ENCODE measurements around the gene CACNA2D4. TPM values are rescaled to one million over a fixed set of nuclear protein-coding genes. Genes with fewer than 3 reads are reported as not detected.

CACNA2D4 gene
- total RNA-seq, 1 donor, result 0.72 TPM

DNA sequence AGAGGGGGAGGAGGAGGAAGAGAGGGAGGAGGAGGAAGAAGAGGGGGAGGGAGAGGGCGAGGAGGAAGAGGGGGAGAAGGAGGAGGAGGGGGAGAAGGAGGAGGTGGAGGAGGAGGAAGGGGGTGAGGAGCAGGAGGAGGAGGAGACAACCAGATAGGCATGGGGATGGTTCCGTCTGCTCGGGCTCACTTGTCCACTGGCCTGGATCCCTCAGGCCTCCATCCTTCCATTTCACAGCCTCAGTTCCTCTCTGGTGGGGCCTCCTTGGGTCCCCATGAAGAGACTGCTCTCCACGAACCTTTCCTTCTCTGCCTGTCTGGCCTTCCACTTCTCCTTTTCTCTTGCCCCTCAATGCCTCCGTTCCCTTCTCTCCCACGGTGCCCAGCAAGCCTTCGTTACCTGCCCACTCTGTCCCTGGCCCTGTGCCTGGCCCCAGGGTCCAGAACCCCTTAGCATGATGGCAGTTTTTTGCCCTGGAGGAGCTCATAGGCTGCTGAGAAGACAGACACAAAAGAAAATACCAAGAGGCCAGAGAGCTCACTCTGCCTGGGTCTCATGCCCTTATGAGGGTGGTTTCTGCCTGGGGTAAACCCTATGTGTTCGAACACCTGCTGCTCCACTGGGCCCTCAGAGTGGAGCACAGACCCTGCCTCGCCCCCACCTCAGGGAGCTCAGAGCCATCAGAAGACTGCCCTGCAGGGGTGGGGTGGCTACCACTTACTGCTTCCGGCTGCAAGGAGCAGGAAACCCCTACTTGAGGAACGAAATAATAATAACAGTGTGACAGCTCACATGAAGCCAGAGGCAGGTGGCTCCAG, 11.7 kb upstream of the CACNA2D4 start:
- no peaks in the 10 kb centered on the region for H3K79me2 ChIP-seq (ENCODE audit: insufficient read depth, low read length)
- no peaks in the 10 kb centered on the region for H3K36me3 ChIP-seq (ENCODE audit: insufficient read depth, low read length)
- H3K27ac ChIP-seq (ENCODE audit: low read depth, low read length), result no peak overlapping the region
- H2AFZ ChIP-seq (ENCODE audit: low read length), result no peak overlapping the region
- peak; percentile 73 for DNase-seq (ENCODE audit: insufficient read length, low spot score, missing footprints)
- H3K27me3 ChIP-seq (ENCODE audit: insufficient read depth, low read length), result peaks cover 48% of the 10 kb centered on the region
- H3K4me2 ChIP-seq (ENCODE audit: insufficient read depth, low read length), result no peak overlapping the region
- H3K4me1 ChIP-seq (ENCODE audit: insufficient read depth, low read length), result peaks cover 12% of the 10 kb centered on the region
- H3K9me3 ChIP-seq (ENCODE audit: low read depth, low read length), result no peaks in the 10 kb centered on the region
- TF ChIP-seq, protein P1, sequence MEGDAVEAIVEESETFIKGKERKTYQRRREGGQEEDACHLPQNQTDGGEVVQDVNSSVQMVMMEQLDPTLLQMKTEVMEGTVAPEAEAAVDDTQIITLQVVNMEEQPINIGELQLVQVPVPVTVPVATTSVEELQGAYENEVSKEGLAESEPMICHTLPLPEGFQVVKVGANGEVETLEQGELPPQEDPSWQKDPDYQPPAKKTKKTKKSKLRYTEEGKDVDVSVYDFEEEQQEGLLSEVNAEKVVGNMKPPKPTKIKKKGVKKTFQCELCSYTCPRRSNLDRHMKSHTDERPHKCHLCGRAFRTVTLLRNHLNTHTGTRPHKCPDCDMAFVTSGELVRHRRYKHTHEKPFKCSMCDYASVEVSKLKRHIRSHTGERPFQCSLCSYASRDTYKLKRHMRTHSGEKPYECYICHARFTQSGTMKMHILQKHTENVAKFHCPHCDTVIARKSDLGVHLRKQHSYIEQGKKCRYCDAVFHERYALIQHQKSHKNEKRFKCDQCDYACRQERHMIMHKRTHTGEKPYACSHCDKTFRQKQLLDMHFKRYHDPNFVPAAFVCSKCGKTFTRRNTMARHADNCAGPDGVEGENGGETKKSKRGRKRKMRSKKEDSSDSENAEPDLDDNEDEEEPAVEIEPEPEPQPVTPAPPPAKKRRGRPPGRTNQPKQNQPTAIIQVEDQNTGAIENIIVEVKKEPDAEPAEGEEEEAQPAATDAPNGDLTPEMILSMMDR (IDR thresholded peaks at IDR 0.05; ENCODE audit: extremely low read depth, low read depth, low read length), result no peak
- H4K20me1 ChIP-seq (ENCODE audit: insufficient read depth, low read length), result no peaks in the 10 kb centered on the region
- H3K4me3 ChIP-seq (ENCODE audit: insufficient read depth, low read length), result no peak overlapping the region

DNA sequence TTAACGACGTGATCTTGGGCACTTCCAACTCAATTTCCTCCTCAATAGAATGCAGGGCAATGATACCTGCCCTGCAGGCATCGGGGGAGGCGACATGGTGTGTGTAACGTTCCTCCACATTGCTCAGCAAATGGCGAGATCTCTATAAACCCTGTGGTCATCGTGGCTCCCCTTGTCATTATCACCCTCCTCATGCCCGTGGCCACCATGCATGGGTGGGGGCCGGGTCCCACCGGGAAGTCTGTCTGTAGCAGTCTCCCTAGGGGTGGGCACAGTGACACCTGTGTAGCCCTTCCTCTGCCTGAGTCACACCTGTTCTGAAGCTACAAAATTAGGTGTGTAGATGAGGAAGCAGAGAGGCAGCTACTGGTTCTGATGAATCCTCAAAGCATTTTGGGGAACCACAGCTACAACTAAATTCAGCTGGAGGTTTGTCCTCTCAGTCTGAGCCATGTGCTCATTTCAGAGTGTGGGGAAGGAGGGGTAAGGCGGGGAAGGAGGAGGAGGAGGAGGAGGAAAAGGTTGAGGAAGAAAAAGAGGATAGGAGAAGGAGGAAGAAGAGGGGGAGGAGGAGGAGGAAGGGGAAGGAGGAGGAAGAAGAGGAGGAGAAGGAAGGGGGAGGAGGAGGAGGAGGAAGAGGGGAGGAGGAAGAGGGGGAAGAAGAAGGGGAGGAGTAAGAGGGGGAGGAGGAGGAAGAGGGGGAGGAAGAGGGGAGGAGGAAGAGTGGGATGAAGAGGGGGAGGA, 11.0 kb upstream of the CACNA2D4 start:
- Histone ChIP-seq H3K4me3 (ENCODE audit: insufficient read depth, low read length) (no peak overlapping the region), H3K27me3 (ENCODE audit: insufficient read depth, low read length) (peaks cover 51% of the 10 kb centered on the region), H3K36me3 (ENCODE audit: insufficient read depth, low read length) (no peaks in the 10 kb centered on the region), H4K20me1 (ENCODE audit: insufficient read depth, low read length) (no peaks in the 10 kb centered on the region), H3K4me2 (ENCODE audit: insufficient read depth, low read length) (no peak overlapping the region), H3K9me3 (ENCODE audit: low read depth, low read length) (no peaks in the 10 kb centered on the region), H2AFZ (ENCODE audit: low read length) (no peak overlapping the region), H3K4me1 (ENCODE audit: insufficient read depth, low read length) (peaks cover 17% of the 10 kb centered on the region), H3K27ac (ENCODE audit: low read depth, low read length) (no peak overlapping the region), H3K79me2 (ENCODE audit: insufficient read depth, low read length) (no peaks in the 10 kb centered on the region)
- no peak for DNase-seq (ENCODE audit: insufficient read length, low spot score, missing footprints)
- TF ChIP-seq, protein P1 (IDR thresholded peaks at IDR 0.05; ENCODE audit: extremely low read depth, low read depth, low read length), result no peak

DNA sequence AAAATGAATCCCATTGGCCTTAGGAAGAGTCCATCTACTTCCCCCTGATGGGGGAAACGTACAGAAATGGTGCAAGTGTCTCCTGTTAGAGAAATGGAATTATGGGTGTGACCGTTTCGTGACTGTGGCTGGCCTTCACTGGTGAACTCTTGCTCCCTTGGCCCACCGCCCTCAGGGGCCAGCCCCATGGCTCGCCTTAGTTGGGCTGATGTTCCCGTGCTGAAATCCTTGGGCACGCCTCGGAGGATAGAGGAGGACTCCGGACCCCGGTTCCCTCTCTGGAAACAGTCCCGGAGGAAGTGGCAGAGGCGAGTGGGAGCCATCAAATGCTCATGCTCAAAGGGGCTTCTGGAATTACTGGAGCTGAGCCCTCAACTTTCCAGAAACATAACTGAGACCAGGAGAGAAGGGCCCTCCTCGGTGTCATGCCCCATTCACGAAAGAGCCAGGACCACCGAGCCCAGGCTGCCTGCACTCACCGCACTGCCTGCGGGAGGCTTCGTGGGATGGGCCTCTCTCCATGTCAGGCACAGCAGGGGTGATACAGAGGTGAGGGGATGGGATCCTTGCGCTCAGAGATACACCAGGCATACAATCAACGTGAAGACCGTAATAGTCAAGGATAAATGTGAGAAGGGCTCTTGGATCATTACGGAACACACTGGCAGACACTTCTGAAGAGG, 10.1 kb upstream of the CACNA2D4 start:
- Histone ChIP-seq H3K9me3 (ENCODE audit: low read depth, low read length) (no peaks in the 10 kb centered on the region), H3K4me3 (ENCODE audit: insufficient read depth, low read length) (no peak overlapping the region), H3K36me3 (ENCODE audit: insufficient read depth, low read length) (no peaks in the 10 kb centered on the region), H3K27me3 (ENCODE audit: insufficient read depth, low read length) (peaks cover 54% of the 10 kb centered on the region), H3K4me1 (ENCODE audit: insufficient read depth, low read length) (peaks cover 16% of the 10 kb centered on the region), H4K20me1 (ENCODE audit: insufficient read depth, low read length) (no peaks in the 10 kb centered on the region), H2AFZ (ENCODE audit: low read length) (no peak overlapping the region), H3K4me2 (ENCODE audit: insufficient read depth, low read length) (no peak overlapping the region), H3K27ac (ENCODE audit: low read depth, low read length) (no peak overlapping the region), H3K79me2 (ENCODE audit: insufficient read depth, low read length) (no peaks in the 10 kb centered on the region)
- TF ChIP-seq, protein P1 (IDR thresholded peaks at IDR 0.05; ENCODE audit: extremely low read depth, low read depth, low read length), result no peak
- DNase-seq (ENCODE audit: insufficient read length, low spot score, missing footprints), result peak; percentile 74
